ENCODE measurements around the gene TBC1D22A.

GRCh38 chr22:46998331-46998730 lies 235.9 kb downstream of the TBC1D22A start:
- TF ChIP-seq CTCF (IDR thresholded peaks at IDR 0.05) = no peak
- no peak for TF ChIP-seq POLR2A (IDR thresholded peaks at IDR 0.05)
